Activated CD8-positive, alpha-beta memory T cell treated with anti-CD3 and anti-CD28 coated beads, Interleukin-2, amount 10 ng/mL, durations not matched to agents 7 days and 5 days (primary cell): ENCODE results near the gene ZNF318. TPM values are rescaled to one million over a fixed set of nuclear protein-coding genes. Genes with fewer than 3 reads are reported as not detected.
A peak's percentile ranks its signal among the peaks of the same experiment; 100 is the strongest.
"Not testable (repeated sequence)": the region's sequence is repeated elsewhere in the genome, so short reads cannot be mapped to it uniquely, and the experiment has no call there.

Experiments used
- ATAC-seq: fragments of 150-1000 bp; cut with Tn5 transposase; one replicate; pipeline ENCODE4 v1.10.0; 2021; ENCODE audit warnings: moderate library complexity
- CTCF ChIA-PET: fragments of 350-600 bp; sonication (Branson Sonifier 250); formaldehyde crosslinking; loops from one replicate; lab custom pipeline; 2021; ENCODE audit warnings: antibody characterized with exemption; lab: Charles Lee
- DNase-seq: peaks from one replicate; pipeline ENCODE4 v3.0.0-alpha.2; 2020
- H3K27ac Mint-ChIP-seq: one replicate; pipeline ENCODE4 v1.8.0; 2021; ENCODE audit warnings: mild to moderate bottlenecking, mixed read lengths
- H3K27me3 Mint-ChIP-seq: one replicate; pipeline ENCODE4 v1.8.0; 2021; ENCODE audit warnings: mixed read lengths
- H3K36me3 Mint-ChIP-seq: one replicate; pipeline ENCODE4 v1.8.0; 2021; ENCODE audit warnings: mild to moderate bottlenecking, mixed read lengths
- H3K4me1 Mint-ChIP-seq: one replicate; pipeline ENCODE4 v1.8.0; 2021; ENCODE audit warnings: mixed read lengths
- H3K4me3 Mint-ChIP-seq: one replicate; pipeline ENCODE4 v1.8.0; 2021; ENCODE audit warnings: mild to moderate bottlenecking, moderate library complexity, mixed read lengths
- H3K9me3 Mint-ChIP-seq: one replicate; pipeline ENCODE4 v1.8.0; 2022; ENCODE audit warnings: low read depth, mixed read lengths
- total RNA-seq, 2 experiments: library from RNA; stranded (reverse); gene quantifications; one replicate each; pipeline ENCODE4 v1.2.3, GENCODE V29; 2021

ZNF318 gene
- total RNA-seq, 2 experiments from 2014 or later = 9.7 to 12.8 TPM

- Mint-ChIP-seq H3K4me3 (no peak overlapping the region), H3K4me1 (peaks cover 12% of the 10 kb centered on the region), H3K27me3 (peaks cover 13% of the 10 kb centered on the region), H3K36me3 (no peaks in the 10 kb centered on the region), H3K9me3 (no peaks in the 10 kb centered on the region), H3K27ac (no peak overlapping the region)
- CTCF ChIA-PET = no interaction called here
- DNase-seq (no peak), ATAC-seq (no peak)
Observed at GRCh38 chr6:43310624-43311023, 58.8 kb downstream of the ZNF318 start.

- Mint-ChIP-seq H3K27me3 (peaks cover 13% of the 10 kb centered on the region), H3K36me3 (no peaks in the 10 kb centered on the region), H3K4me1 (peaks cover 12% of the 10 kb centered on the region), H3K4me3 (no peak overlapping the region), H3K27ac (no peak overlapping the region), H3K9me3 (no peaks in the 10 kb centered on the region)
- no peak for ATAC-seq
- no peak for DNase-seq
- CTCF ChIA-PET = interaction anchor here (1.1 kb wide), 1 partner anchor 48 kb away, joined by 3 read pairs; no protein-coding TSS in a partner anchor
Observed at GRCh38 chr6:43310134-43310533, 59.3 kb downstream of the ZNF318 start.

- Mint-ChIP-seq H3K9me3 (no peaks in the 10 kb centered on the region), H3K4me3 (peak overlapping the region; percentile 70), H3K27me3 (peaks cover 13% of the 10 kb centered on the region), H3K36me3 (no peaks in the 10 kb centered on the region), H3K4me1 (peaks cover 12% of the 10 kb centered on the region), H3K27ac (no peak overlapping the region)
- CTCF ChIA-PET = interaction anchor here (1.1 to 2.8 kb wide), 11 partner anchors 12 to 198 kb away, joined by 3 to 17 read pairs (median 5); partner anchors contain the start of gene ZNF318
- ATAC-seq (no peak), DNase-seq (no peak)
Observed at GRCh38 chr6:43308990-43309477, 60.4 kb downstream of the ZNF318 start.

- peaks cover 13% of the 10 kb centered on the region for H3K27me3 Mint-ChIP-seq
- peak; percentile 65 for DNase-seq
- CTCF ChIA-PET = interaction anchor here (0.6 to 2.8 kb wide), 19 partner anchors 10 to 380 kb away, joined by 3 to 17 read pairs (median 3); partner anchors contain the start of gene ZNF318
- H3K36me3 Mint-ChIP-seq = no peaks in the 10 kb centered on the region
- H3K4me3 Mint-ChIP-seq = peak within 1 kb of the TSS; percentile 70
- no peaks in the 10 kb centered on the region for H3K9me3 Mint-ChIP-seq
- H3K4me1 Mint-ChIP-seq = peaks cover 12% of the 10 kb centered on the region
- H3K27ac Mint-ChIP-seq = no peak within 1 kb of the TSS
- peak; percentile 93 for ATAC-seq
Observed at GRCh38 chr6:43308101-43308989, 61.1 kb downstream of the ZNF318 start, which contains the start of gene CRIP3. Gene CRIP3, minus strand, starts transcription at chr6:43308826. Its CDS starts 34 bp downstream, at chr6:43308792.

GRCh38 chr6:43307451-43308100 lies 61.9 kb downstream of the ZNF318 start:
- Mint-ChIP-seq H3K9me3 (no peaks in the 10 kb centered on the region), H3K27me3 (peaks cover 13% of the 10 kb centered on the region), H3K27ac (no peak overlapping the region), H3K4me1 (peaks cover 12% of the 10 kb centered on the region), H3K4me3 (no peak overlapping the region), H3K36me3 (no peaks in the 10 kb centered on the region)
- CTCF ChIA-PET = interaction anchor here (0.7 to 2.8 kb wide), 17 partner anchors 10 to 379 kb away, joined by 3 to 17 read pairs (median 3); no protein-coding TSS in a partner anchor
- no peak for ATAC-seq
- no peak for DNase-seq

- Mint-ChIP-seq H3K4me1 (peaks cover 12% of the 10 kb centered on the region), H3K27me3 (peaks cover 15% of the 10 kb centered on the region), H3K36me3 (no peaks in the 10 kb centered on the region), H3K9me3 (no peaks in the 10 kb centered on the region), H3K4me3 (no peak overlapping the region), H3K27ac (no peak overlapping the region)
- DNase-seq (no peak), ATAC-seq (no peak)
- CTCF ChIA-PET = no interaction called here
Observed at GRCh38 chr6:43306086-43306485, 63.4 kb downstream of the ZNF318 start.

- Mint-ChIP-seq H3K9me3 (no peaks in the 10 kb centered on the region), H3K27me3 (peaks cover 10% of the 10 kb centered on the region), H3K27ac (no peak overlapping the region), H3K36me3 (no peaks in the 10 kb centered on the region), H3K4me1 (peaks cover 10% of the 10 kb centered on the region), H3K4me3 (no peak overlapping the region)
- CTCF ChIA-PET = no interaction called here
- ATAC-seq (no peak), DNase-seq (no peak)
Observed at GRCh38 chr6:43304882-43305281, 64.6 kb downstream of the ZNF318 start.

GRCh38 chr6:43304361-43304760 lies 65.1 kb downstream of the ZNF318 start:
- no peak overlapping the region for H3K4me3 Mint-ChIP-seq
- CTCF ChIA-PET = no interaction called here
- no peak overlapping the region for H3K27ac Mint-ChIP-seq
- H3K36me3 Mint-ChIP-seq = no peaks in the 10 kb centered on the region
- H3K9me3 Mint-ChIP-seq = no peaks in the 10 kb centered on the region
- DNase-seq (no peak), ATAC-seq (no peak)
- H3K4me1 Mint-ChIP-seq = peaks cover 10% of the 10 kb centered on the region
- H3K27me3 Mint-ChIP-seq = peaks cover 10% of the 10 kb centered on the region

- no peak for DNase-seq
- H3K4me3 Mint-ChIP-seq = no peak overlapping the region
- H3K36me3 Mint-ChIP-seq = no peaks in the 10 kb centered on the region
- no peak for ATAC-seq
- peaks cover 9% of the 10 kb centered on the region for H3K27me3 Mint-ChIP-seq
- CTCF ChIA-PET = no interaction called here
- H3K27ac Mint-ChIP-seq = no peak overlapping the region
- H3K4me1 Mint-ChIP-seq = peaks cover 6% of the 10 kb centered on the region
- H3K9me3 Mint-ChIP-seq = no peaks in the 10 kb centered on the region
Observed at GRCh38 chr6:43303751-43304331, 65.6 kb downstream of the ZNF318 start.

GRCh38 chr6:43303006-43303405 lies 66.4 kb downstream of the ZNF318 start:
- H3K9me3 Mint-ChIP-seq, H3K4me3 Mint-ChIP-seq, H3K4me1 Mint-ChIP-seq, H3K27ac Mint-ChIP-seq, ATAC-seq, H3K36me3 Mint-ChIP-seq, DNase-seq: not testable (repeated sequence)
- CTCF ChIA-PET = interaction anchor here (0.7 kb wide), 1 partner anchor 95 kb away, joined by 3 read pairs; no protein-coding TSS in a partner anchor
- H3K27me3 Mint-ChIP-seq = peaks cover 11% of the 10 kb centered on the region

GRCh38 chr6:43302126-43302525 lies 67.3 kb downstream of the ZNF318 start:
- no peak overlapping the region for H3K27ac Mint-ChIP-seq
- H3K4me1 Mint-ChIP-seq = no peaks in the 10 kb centered on the region
- ATAC-seq (no peak), DNase-seq (no peak)
- H3K4me3 Mint-ChIP-seq = no peak overlapping the region
- no peaks in the 10 kb centered on the region for H3K9me3 Mint-ChIP-seq
- H3K36me3 Mint-ChIP-seq = no peaks in the 10 kb centered on the region
- CTCF ChIA-PET = interaction anchor here (0.6 kb wide), 1 partner anchor 9 kb away, joined by 5 read pairs; no protein-coding TSS in a partner anchor
- peaks cover 11% of the 10 kb centered on the region for H3K27me3 Mint-ChIP-seq

GRCh38 chr6:43301081-43301870 lies 68.2 kb downstream of the ZNF318 start:
- ATAC-seq (no peak), DNase-seq (no peak)
- no peak overlapping the region for H3K4me3 Mint-ChIP-seq
- no peaks in the 10 kb centered on the region for H3K9me3 Mint-ChIP-seq
- H3K4me1 Mint-ChIP-seq = no peaks in the 10 kb centered on the region
- H3K27me3 Mint-ChIP-seq = peaks cover 11% of the 10 kb centered on the region
- no peak overlapping the region for H3K27ac Mint-ChIP-seq
- CTCF ChIA-PET = interaction anchor here (0.6 kb wide), 1 partner anchor 9 kb away, joined by 5 read pairs; no protein-coding TSS in a partner anchor
- H3K36me3 Mint-ChIP-seq = no peaks in the 10 kb centered on the region
